Neural progenitor cell (in vitro differentiated cells): Measurements from ENCODE around the gene TTC31. TPM values are rescaled to one million over a fixed set of nuclear protein-coding genes. Genes with fewer than 3 reads are reported as not detected.

Experiments used
- DNase-seq: peaks from one replicate; pipeline ENCODE4 v3.0.0-alpha.2; 2016; ENCODE audit warnings: low spot score
- H2AFZ ChIP-seq: fragments of 200-600 bp; sonication (generic); replicated peaks from 2 replicates; pipeline ENCODE4 v1.6.1; 2016; ENCODE audit warnings: antibody characterized with exemption
- H3F3A ChIP-seq: fragments of 200-600 bp; sonication (generic); 2 replicates; pipeline ENCODE4 v1.6.1; 2016; ENCODE audit warnings: antibody characterized with exemption, low read depth
- H3K27ac ChIP-seq: fragments of 200-600 bp; sonication (generic); 2 replicates; pipeline ENCODE4 v1.5.1; 2016; ENCODE audit warnings: mild to moderate bottlenecking
- H3K27me3 ChIP-seq: fragments of 200-600 bp; sonication (generic); 2 replicates; pipeline ENCODE4 v1.6.1; 2016; ENCODE audit warnings: mild to moderate bottlenecking, moderate library complexity
- H3K36me3 ChIP-seq: fragments of 200-600 bp; sonication (generic); 2 replicates; pipeline ENCODE4 v1.5.1; 2016
- H3K4me1 ChIP-seq: fragments of 200-600 bp; sonication (generic); 2 replicates; pipeline ENCODE4 v1.6.1; 2016; ENCODE audit warnings: mixed run types
- H3K4me2 ChIP-seq: fragments of 200-600 bp; sonication (generic); 2 replicates; pipeline ENCODE4 v1.6.1; 2016
- H3K4me3 ChIP-seq: fragments of 200-600 bp; sonication (generic); 2 replicates; pipeline ENCODE4 v1.5.1; 2016
- H3K79me2 ChIP-seq: fragments of 200-600 bp; sonication (generic); 2 replicates; pipeline ENCODE4 v1.6.1; 2016; ENCODE audit warnings: low read depth
- H3K9ac ChIP-seq: fragments of 200-600 bp; sonication (generic); 2 replicates; pipeline ENCODE4 v1.6.1; 2016
- H3K9me3 ChIP-seq: fragments of 200-600 bp; sonication (generic); 2 replicates; pipeline ENCODE4 v1.5.1; 2016; ENCODE audit warnings: low read depth
- H4K20me1 ChIP-seq: fragments of 200-600 bp; sonication (generic); 2 replicates; pipeline ENCODE4 v1.6.1; 2016; ENCODE audit warnings: low read depth
- H3K27ac Mint-ChIP-seq: 3 replicates; pipeline ENCODE4 v1.8.0; 2021; ENCODE audit warnings: mixed read lengths
- H3K27me3 Mint-ChIP-seq: 2 replicates; pipeline ENCODE4 v1.8.0; 2022; ENCODE audit warnings: low read depth, mild to moderate bottlenecking, inconsistent platforms, moderate library complexity, mixed read lengths; ENCODE audit not compliant: insufficient read depth
- H3K36me3 Mint-ChIP-seq: 3 replicates; pipeline ENCODE4 v1.8.0; 2021; ENCODE audit warnings: mixed read lengths
- H3K4me1 Mint-ChIP-seq: 3 replicates; pipeline ENCODE4 v1.8.0; 2021; ENCODE audit warnings: mixed read lengths
- H3K4me3 Mint-ChIP-seq: 3 replicates; pipeline ENCODE4 v1.8.0; 2021; ENCODE audit warnings: mild to moderate bottlenecking, moderate library complexity, mixed read lengths
- H3K9me3 Mint-ChIP-seq: 3 replicates; pipeline ENCODE4 v1.8.0; 2020; ENCODE audit warnings: mixed read lengths
- EZH2 ChIP-seq: fragments of 200-600 bp; sonication (generic); IDR thresholded peaks from 2 replicates; pipeline ENCODE4 v1.6.1; 2017; ENCODE audit warnings: antibody characterized with exemption, mild to moderate bottlenecking, moderate library complexity
- EZH2phosphoT487 ChIP-seq: fragments of 200-600 bp; sonication (generic); IDR thresholded peaks from 2 replicates; pipeline ENCODE4 v1.6.1; 2017; ENCODE audit warnings: antibody characterized with exemption
- total RNA-seq: library from RNA; depleted of rRNA; stranded (reverse); fragments of >200 nt; gene quantifications from 2 replicates; pipeline ENCODE4 v1.2.3, GENCODE V29; 2015; ENCODE audit warnings: low replicate concordance
- TF ChIP-seq, protein P1 (sequence below): fragments of 200-600 bp; sonication (generic); IDR thresholded peaks from 2 replicates; pipeline ENCODE4 v1.5.1; 2017; ENCODE audit warnings: antibody characterized with exemption, mild to moderate bottlenecking

TTC31 gene
- total RNA-seq, 1 donor from 2014 or later: 22.6 TPM

GRCh38 chr2:74474481-74474880 is 8.4 kb upstream of the TTC31 start:
- H3K4me2 ChIP-seq: no peak overlapping the region
- Mint-ChIP-seq H3K27ac (no peak overlapping the region), H3K4me3 (peak overlapping the region; percentile 46), H3K36me3 (peaks cover 20% of the 10 kb centered on the region), H3K27me3 (peaks cover 12% of the 10 kb centered on the region), H3K4me1 (peaks cover 17% of the 10 kb centered on the region), H3K9me3 (no peaks in the 10 kb centered on the region)
- no peak overlapping the region for H2AFZ ChIP-seq
- no peak overlapping the region for H3K4me3 ChIP-seq
- TF ChIP-seq, protein P1, sequence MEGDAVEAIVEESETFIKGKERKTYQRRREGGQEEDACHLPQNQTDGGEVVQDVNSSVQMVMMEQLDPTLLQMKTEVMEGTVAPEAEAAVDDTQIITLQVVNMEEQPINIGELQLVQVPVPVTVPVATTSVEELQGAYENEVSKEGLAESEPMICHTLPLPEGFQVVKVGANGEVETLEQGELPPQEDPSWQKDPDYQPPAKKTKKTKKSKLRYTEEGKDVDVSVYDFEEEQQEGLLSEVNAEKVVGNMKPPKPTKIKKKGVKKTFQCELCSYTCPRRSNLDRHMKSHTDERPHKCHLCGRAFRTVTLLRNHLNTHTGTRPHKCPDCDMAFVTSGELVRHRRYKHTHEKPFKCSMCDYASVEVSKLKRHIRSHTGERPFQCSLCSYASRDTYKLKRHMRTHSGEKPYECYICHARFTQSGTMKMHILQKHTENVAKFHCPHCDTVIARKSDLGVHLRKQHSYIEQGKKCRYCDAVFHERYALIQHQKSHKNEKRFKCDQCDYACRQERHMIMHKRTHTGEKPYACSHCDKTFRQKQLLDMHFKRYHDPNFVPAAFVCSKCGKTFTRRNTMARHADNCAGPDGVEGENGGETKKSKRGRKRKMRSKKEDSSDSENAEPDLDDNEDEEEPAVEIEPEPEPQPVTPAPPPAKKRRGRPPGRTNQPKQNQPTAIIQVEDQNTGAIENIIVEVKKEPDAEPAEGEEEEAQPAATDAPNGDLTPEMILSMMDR: no peak
- TF ChIP-seq EZH2phosphoT487: no peak
- no peak for TF ChIP-seq EZH2
- no peaks in the 10 kb centered on the region for H3K27me3 ChIP-seq
- no peak overlapping the region for H3K9ac ChIP-seq
- H3K9me3 ChIP-seq: no peaks in the 10 kb centered on the region
- no peaks in the 10 kb centered on the region for H3K36me3 ChIP-seq
- H3K27ac ChIP-seq: no peak overlapping the region
- H4K20me1 ChIP-seq: no peaks in the 10 kb centered on the region
- H3K79me2 ChIP-seq: peaks cover 4% of the 10 kb centered on the region
- peaks cover 11% of the 10 kb centered on the region for H3K4me1 ChIP-seq
- no peak for DNase-seq
- H3F3A ChIP-seq: peaks cover 27% of the 10 kb centered on the region

- DNase-seq: peak; percentile 32
- Histone ChIP-seq H4K20me1 (no peaks in the 10 kb centered on the region), H3K9me3 (no peaks in the 10 kb centered on the region), H3K4me2 (no peak overlapping the region), H3K27ac (no peak overlapping the region), H3K9ac (no peak overlapping the region), H3K4me3 (no peak overlapping the region), H2AFZ (no peak overlapping the region), H3F3A (peaks cover 24% of the 10 kb centered on the region), H3K36me3 (no peaks in the 10 kb centered on the region), H3K79me2 (peaks cover 4% of the 10 kb centered on the region), H3K4me1 (peaks cover 11% of the 10 kb centered on the region), H3K27me3 (no peaks in the 10 kb centered on the region)
- H3K27ac Mint-ChIP-seq: no peak overlapping the region
- no peaks in the 10 kb centered on the region for H3K9me3 Mint-ChIP-seq
- peaks cover 20% of the 10 kb centered on the region for H3K36me3 Mint-ChIP-seq
- TF ChIP-seq EZH2: no peak
- TF ChIP-seq, protein P1: peak; percentile 48
- peaks cover 12% of the 10 kb centered on the region for H3K27me3 Mint-ChIP-seq
- H3K4me1 Mint-ChIP-seq: peaks cover 18% of the 10 kb centered on the region
- H3K4me3 Mint-ChIP-seq: no peak overlapping the region
Observed at GRCh38 chr2:74474899-74475298, 8.0 kb upstream of the TTC31 start.

GRCh38 chr2:74481431-74481830 is 1.4 kb upstream of the TTC31 start:
- Mint-ChIP-seq H3K9me3 (no peaks in the 10 kb centered on the region), H3K4me3 (peak overlapping the region; percentile 100), H3K27ac (no peak overlapping the region), H3K27me3 (peaks cover 3% of the 10 kb centered on the region), H3K4me1 (peaks cover 21% of the 10 kb centered on the region), H3K36me3 (peaks cover 13% of the 10 kb centered on the region)
- H3K79me2 ChIP-seq: peaks cover 33% of the 10 kb centered on the region
- H3K27me3 ChIP-seq: no peaks in the 10 kb centered on the region
- H3F3A ChIP-seq: no peaks in the 10 kb centered on the region
- H3K4me2 ChIP-seq: peak overlapping the region; percentile 97
- peak overlapping the region; percentile 81 for H3K4me3 ChIP-seq
- H2AFZ ChIP-seq: no peak overlapping the region
- peak overlapping the region; percentile 60 for H3K9ac ChIP-seq
- H3K27ac ChIP-seq: no peak overlapping the region
- no peaks in the 10 kb centered on the region for H3K9me3 ChIP-seq
- no peaks in the 10 kb centered on the region for H3K36me3 ChIP-seq
- peaks cover 22% of the 10 kb centered on the region for H4K20me1 ChIP-seq
- H3K4me1 ChIP-seq: peaks cover 8% of the 10 kb centered on the region
- TF ChIP-seq, protein P1: no peak
- TF ChIP-seq EZH2 (no peak), EZH2phosphoT487 (no peak)
- no peak for DNase-seq
